Adrenal gland (tissue), 12 donors: ENCODE data around the gene PRR16. TPM values are rescaled to one million over a fixed set of nuclear protein-coding genes. Genes with fewer than 3 reads are reported as not detected.

Experiments used
- DNase-seq, 7 donors: peaks; one replicate each; pipeline ENCODE4 v3.0.0-alpha.2; 2019 to 2020
- H3K27ac ChIP-seq, 5 donors: fragments of 200-600 bp; sonication (generic) in 4 of 5; 1 replicate in 3 of 5; 2 replicates in 2 of 5; pipeline versions ENCODE4 v1.5.1 to v1.8.0; 2016 to 2020; ENCODE audit warnings: mild to moderate bottlenecking in 1 of 5
- H3K27me3 ChIP-seq: fragments of 200-600 bp; 2 replicates; pipeline ENCODE4 v1.8.0; 2021
- H3K36me3 ChIP-seq, 2 donors: fragments of 200-600 bp; replicated peaks in 1 of 2; 1 replicate in 1 of 2; 2 replicates in 1 of 2; pipeline versions ENCODE4 v1.5.1 to v1.8.0; 2018 to 2022
- H3K4me1 ChIP-seq, 2 donors: fragments of 200-600 bp; replicated peaks in 1 of 2; 1 replicate in 1 of 2; 2 replicates in 1 of 2; pipeline versions ENCODE4 v1.5.1 to v1.8.0; 2018 to 2021
- H3K4me3 ChIP-seq, 4 donors: fragments of 200-600 bp; sonication (generic) in 3 of 4; one replicate each; pipeline ENCODE4 v1.5.1; 2016 to 2018
- H3K9me3 ChIP-seq, 3 donors: fragments of 200-600 bp; sonication (generic) in 1 of 3; replicated peaks in 1 of 3; 1 replicate in 2 of 3; 2 replicates in 1 of 3; pipeline versions ENCODE4 v1.5.1 to v1.8.0; 2016 to 2021
- CTCF ChIP-seq, 6 experiments: fragments of 450-650 bp in 4 of 6; fragments of 200-600 bp in 2 of 6; sonication (generic) in 1 of 6; IDR thresholded peaks; 1 replicate in 5 of 6; 2 replicates in 1 of 6; pipeline versions ENCODE4 v1.5.1 to v1.8.0; 2016 to 2021; ENCODE audit warnings: antibody characterized with exemption in 6 of 6, mild to moderate bottlenecking in 2 of 6, moderate library complexity in 1 of 6
- POLR2A ChIP-seq, 2 donors: fragments of 450-650 bp; IDR thresholded peaks; one replicate each; pipeline ENCODE4 v1.6.1; 2017; ENCODE audit warnings: antibody characterized with exemption in 2 of 2, mild to moderate bottlenecking in 2 of 2, moderate library complexity in 1 of 2
- WGBS, 4 donors: extraction: QIAGEN DNeasy Blood & Tissue Kit in 2 of 4; methylation state at CpG; one replicate each; pipeline versions ENCODE4 v1.1.5 to v1.1.7; 2013 to 2017; 5-methylcytosine and 5-hydroxymethylcytosine counted together
- intact Hi-C, 2 donors: fragments of 100-400 bp; cut with DNase I; formaldehyde crosslinking; loops; one replicate each; pipeline versions ENCODE4 v1.14.1 to v1.15.0; 2022 to 2023
- polyA plus RNA-seq, 3 donors: library from polyadenylated mRNA; stranded (reverse); fragments of 200-250 nt in 2 of 3; fragments of 350-450 nt in 1 of 3; fragmentation: Illumina TruSeq in 1 of 3; extraction: RNeasy Lipid Tissue Mini Kit (QIAGEN cat#74804) in 1 of 3; gene quantifications; one replicate each; pipeline ENCODE4 v1.2.3, GENCODE V29; 2013 to 2014
- total RNA-seq, 9 donors: library from RNA; depleted of rRNA in 4 of 9; stranded (reverse); fragments of >200 nt in 4 of 9; fragments of 120-200 nt in 1 of 9; fragmentation: NEBNext Ultra II Directional in 1 of 9; extraction: Animal tissue kit (Norgen Biotek cat#: 25700) in 1 of 9; gene quantifications; one replicate each; pipeline versions ENCODE4 v1.1.0 to v1.2.4, GENCODE V29; 2013 to 2023
- donor health status: healthy with polysubstance abuse.
- donor health status: Bipolar disorder and iron deficiency.
- donor health status: DM: yes; HTN: yes; CAD: no.
- donor health status: DM: no; HTN: no; CAD: no.
- donor health status: DM: no; HTN: no; CAD: no.
- donor health status: DM: yes; HTN: yes; CAD: no.

The PRR16 gene
- total and polyA plus RNA-seq, 12 donors = 0.17 to 22.6 (median 3.0) TPM

GRCh38 chr5:120544043-120544442, 79.9 kb downstream of the PRR16 start:
- no peak for DNase-seq
- Histone ChIP-seq H3K9me3 (no peaks in the 10 kb centered on the region), H3K36me3 (no peaks in the 10 kb centered on the region), H3K4me3 (no peak overlapping the region), H3K4me1 (no peaks in the 10 kb centered on the region), H3K27ac (no peak overlapping the region), H3K27me3 (no peaks in the 10 kb centered on the region)
- intact Hi-C loops = no loop called here
- TF ChIP-seq POLR2A (IDR thresholded peaks at IDR 0.05) (no peak), CTCF (IDR thresholded peaks at IDR 0.05) (no peak)
- WGBS, 4 donors = 74 to 89% (median 86%) methylated on average over 2 of the region's 2 CpGs

- Histone ChIP-seq H3K4me3 (no peak overlapping the region), H3K27me3 (no peaks in the 10 kb centered on the region), H3K9me3 (no peaks in the 10 kb centered on the region), H3K36me3 (no peaks in the 10 kb centered on the region), H3K27ac (no peak overlapping the region), H3K4me1 (no peaks in the 10 kb centered on the region)
- intact Hi-C loops = no loop called here
- TF ChIP-seq POLR2A (IDR thresholded peaks at IDR 0.05) = no peak
- TF ChIP-seq CTCF (IDR thresholded peaks at IDR 0.05) = no peak
- WGBS, 4 donors = 62 to 78% (median 73%) methylated on average over 3 of the region's 3 CpGs
- no peak for DNase-seq
These were observed 80.9 kb downstream of the PRR16 start for GRCh38 chr5:120545007-120545406.

- Histone ChIP-seq H3K27ac (no peak overlapping the region), H3K36me3 (no peaks in the 10 kb centered on the region), H3K4me1 (no peaks in the 10 kb centered on the region), H3K4me3 (no peak overlapping the region), H3K27me3 (no peaks in the 10 kb centered on the region), H3K9me3 (no peaks in the 10 kb centered on the region)
- TF ChIP-seq POLR2A (IDR thresholded peaks at IDR 0.05) (no peak), CTCF (IDR thresholded peaks at IDR 0.05) (no peak)
- 70 to 79% (median 73%) methylated on average over 3 of the region's 3 CpGs for WGBS, 4 donors
- DNase-seq = no peak
- intact Hi-C loops = no loop called here
These were observed 81.9 kb downstream of the PRR16 start for GRCh38 chr5:120545951-120546350.

GRCh38 chr5:120546922-120547321, 82.8 kb downstream of the PRR16 start:
- Histone ChIP-seq H3K4me3 (no peak overlapping the region), H3K27ac (no peak overlapping the region), H3K27me3 (no peaks in the 10 kb centered on the region), H3K36me3 (no peaks in the 10 kb centered on the region), H3K9me3 (no peaks in the 10 kb centered on the region), H3K4me1 (no peaks in the 10 kb centered on the region)
- TF ChIP-seq CTCF (IDR thresholded peaks at IDR 0.05) = no peak
- no peak for TF ChIP-seq POLR2A (IDR thresholded peaks at IDR 0.05)
- WGBS, 4 donors = 95 to 100% (median 99%) methylated on average over 2 of the region's 2 CpGs
- intact Hi-C loops = no loop called here
- DNase-seq = no peak
